HG03045 (cell line): Measurements from ENCODE around the gene RAB40C.

Experiments
- ATAC-seq: cut with Tn5 transposase; IDR thresholded peaks from one replicate; pipeline ENCODE4 v1.9.1; 2021; ENCODE audit warnings: mild to moderate bottlenecking, moderate library complexity; ENCODE audit not compliant: unreplicated experiment

Gene RAB40C

GRCh38 chr16:589658-590187, at the start of gene RAB40C:
Gene RAB40C, plus strand, starts transcription at chr16:590066. Its CDS starts 226 bp downstream, at chr16:590292.
- peak; percentile 77 for ATAC-seq

- ATAC-seq, result no peak
Measured at GRCh38 chr16:540645-541340, 49.1 kb upstream of the RAB40C start.

GRCh38 chr16:543301-544164, 46.3 kb upstream of the RAB40C start:
- no peak for ATAC-seq

- no peak for ATAC-seq
Measured at GRCh38 chr16:544517-544916, 45.3 kb upstream of the RAB40C start.

- ATAC-seq, result no peak
Measured at GRCh38 chr16:546909-547770, 42.7 kb upstream of the RAB40C start.

- no peak for ATAC-seq
Measured at GRCh38 chr16:548586-548985, 41.3 kb upstream of the RAB40C start.

- ATAC-seq, result no peak
Measured at GRCh38 chr16:549544-550263, 40.2 kb upstream of the RAB40C start.

GRCh38 chr16:551210-551609, 38.7 kb upstream of the RAB40C start:
- no peak for ATAC-seq

GRCh38 chr16:552171-552570, 37.7 kb upstream of the RAB40C start:
- no peak for ATAC-seq

GRCh38 chr16:553601-554296, 36.1 kb upstream of the RAB40C start:
- no peak for ATAC-seq

GRCh38 chr16:554297-554621, 35.6 kb upstream of the RAB40C start:
- no peak for ATAC-seq

GRCh38 chr16:554640-555365, 35.1 kb upstream of the RAB40C start:
- no peak for ATAC-seq

- no peak for ATAC-seq
Measured at GRCh38 chr16:555528-556473, 34.1 kb upstream of the RAB40C start.

- no peak for ATAC-seq
Measured at GRCh38 chr16:556474-557173, 33.2 kb upstream of the RAB40C start.

GRCh38 chr16:557463-558297, 32.2 kb upstream of the RAB40C start:
- no peak for ATAC-seq

- ATAC-seq, result no peak
Measured at GRCh38 chr16:558298-559020, 31.4 kb upstream of the RAB40C start.
